ENCODE measurements around the gene CBX6. TPM values are rescaled to one million over a fixed set of nuclear protein-coding genes. Genes with fewer than 3 reads are reported as not detected.
A peak's percentile ranks its signal among the peaks of the same experiment; 100 is the strongest.

Gene CBX6
- total and polyA plus RNA-seq, 3 experiments from 2014 or later: 10.8 to 171 (median 159) TPM

DNA sequence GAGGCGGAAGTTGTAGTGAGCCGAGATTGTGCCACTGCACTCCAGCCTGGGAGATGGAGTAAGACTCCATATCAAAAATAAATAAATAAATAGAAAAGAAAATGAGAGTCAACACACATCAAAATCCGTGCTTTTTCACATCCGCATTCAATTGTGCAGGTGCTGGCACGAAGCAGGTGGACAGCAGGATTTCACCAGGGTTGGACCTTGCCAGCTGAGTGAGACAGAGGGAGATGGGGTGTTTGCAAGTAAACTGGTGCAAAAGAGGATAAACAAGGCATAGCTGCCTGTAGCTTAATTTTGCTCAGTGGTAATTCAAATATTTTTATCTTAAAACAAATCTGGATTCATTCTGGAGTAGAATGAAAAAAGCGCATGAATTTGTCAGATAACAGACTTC is 54.8 kb downstream of the CBX6 start:
- no peaks in the 10 kb centered on the region for H3K27me3 ChIP-seq (ENCODE audit: insufficient read depth, low read length, poor library complexity, severe bottlenecking)
- H3K4me1 Mint-ChIP-seq: no peaks in the 10 kb centered on the region
- no peak overlapping the region for H3K27ac Mint-ChIP-seq
- no peaks in the 10 kb centered on the region for H3K36me3 ChIP-seq (ENCODE audit: insufficient read depth, low read length)
- H3K9me3 ChIP-seq (ENCODE audit: low read length): no peaks in the 10 kb centered on the region
- DNase-seq: no peak
- no peak overlapping the region for H3K27ac ChIP-seq (ENCODE audit: low read depth, low read length)
- POLR2A ChIA-PET: no interaction called here
- H3K27me3 Mint-ChIP-seq: peaks cover 5 to 8% of the 10 kb centered on the region in 2 donors
- H3K4me1 ChIP-seq (ENCODE audit: insufficient read depth, low read length): no peaks in the 10 kb centered on the region
- H3K9me3 Mint-ChIP-seq: no peaks in the 10 kb centered on the region
- no peak overlapping the region for H3K4me3 ChIP-seq (ENCODE audit: low read length)
- no peak overlapping the region for H3K4me3 Mint-ChIP-seq
- H3K36me3 Mint-ChIP-seq: no peaks in the 10 kb centered on the region
- CTCF ChIA-PET: no interaction called here

DNA sequence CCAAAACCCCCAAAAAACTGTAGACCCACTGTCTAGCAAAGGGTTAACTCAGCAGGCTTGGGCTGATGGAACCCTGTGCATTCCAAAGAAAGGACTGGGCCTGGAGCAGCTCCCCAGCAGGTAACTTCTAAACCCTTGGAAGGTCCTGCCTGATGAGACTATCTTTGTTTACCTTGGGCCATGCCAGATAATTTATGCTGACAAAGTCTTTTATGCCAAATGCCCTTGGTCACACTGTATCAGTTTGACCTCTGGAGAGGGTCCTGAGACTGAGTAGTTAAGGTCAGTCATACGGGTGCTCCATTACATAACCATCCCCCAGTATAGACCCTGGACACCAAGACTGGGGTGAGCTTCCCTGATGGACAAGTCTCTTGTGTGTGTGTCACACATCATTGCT is 56.2 kb downstream of the CBX6 start:
- peaks cover 0 to 5% (median 0%) of the 10 kb centered on the region in 3 donors for H3K36me3 Mint-ChIP-seq
- no peak overlapping the region for H3K4me3 Mint-ChIP-seq
- H3K4me1 Mint-ChIP-seq: no peaks in the 10 kb centered on the region
- DNase-seq: no peak
- peak overlapping the region in 1 of 8 donors; percentile 32 for H3K27ac Mint-ChIP-seq
- H3K4me3 ChIP-seq (ENCODE audit: low read length): no peak overlapping the region
- no peaks in the 10 kb centered on the region for H3K27me3 ChIP-seq (ENCODE audit: insufficient read depth, low read length, poor library complexity, severe bottlenecking)
- no peak overlapping the region for H3K27ac ChIP-seq (ENCODE audit: low read depth, low read length)
- peaks cover 7 to 13% of the 10 kb centered on the region in 2 donors for H3K27me3 Mint-ChIP-seq
- ChIA-PET POLR2A (no interaction called here), CTCF (no interaction called here)
- no peaks in the 10 kb centered on the region for H3K36me3 ChIP-seq (ENCODE audit: insufficient read depth, low read length)
- H3K9me3 Mint-ChIP-seq: peaks cover 0 to 4% (median 0%) of the 10 kb centered on the region in 5 donors
- no peaks in the 10 kb centered on the region for H3K9me3 ChIP-seq (ENCODE audit: low read length)
- no peaks in the 10 kb centered on the region for H3K4me1 ChIP-seq (ENCODE audit: insufficient read depth, low read length)

Other genes with a start within 250 kb of the CBX6 start
- under 1 TPM; 0.75 to 0.92 TPM for gene FAM227A, start 215.8 kb downstream of the CBX6 start, total RNA-seq
- 0.08 TPM for gene FAM227A, start 215.8 kb downstream of the CBX6 start, polyA plus RNA-seq
- 10 to 100 TPM; 14.0 to 15.1 TPM for gene CBY1, start 215.6 kb downstream of the CBX6 start, total RNA-seq
- gene CBY1, start 215.6 kb downstream of the CBX6 start, polyA plus RNA-seq: 7.6 TPM
- gene TOMM22, start 190.3 kb downstream of the CBX6 start, total RNA-seq: 100 to 1,000 TPM; 207 to 210 TPM
- gene TOMM22, start 190.3 kb downstream of the CBX6 start, polyA plus RNA-seq: 61.4 TPM
- gene JOSD1, start 171.3 kb downstream of the CBX6 start, total RNA-seq: 10 to 100 TPM; 86.0 to 96.4 TPM
- 9.3 TPM for gene JOSD1, start 171.3 kb downstream of the CBX6 start, polyA plus RNA-seq
- 10 to 100 TPM; 62.7 to 63.7 TPM for gene GTPBP1, start 166.3 kb downstream of the CBX6 start, total RNA-seq
- gene GTPBP1, start 166.3 kb downstream of the CBX6 start, polyA plus RNA-seq: 28.2 TPM
- 100 to 1,000 TPM; 168 to 185 TPM for gene SUN2, start 116.2 kb downstream of the CBX6 start, total RNA-seq
- 753 TPM for gene SUN2, start 116.2 kb downstream of the CBX6 start, polyA plus RNA-seq
- 1 to 10 TPM; 9.1 to 9.6 TPM for gene DNAL4, start 78.1 kb downstream of the CBX6 start, total RNA-seq
- 12.3 TPM for gene DNAL4, start 78.1 kb downstream of the CBX6 start, polyA plus RNA-seq
- 1 to 10 TPM; 5.9 to 6.3 TPM for gene NPTXR, start 28.2 kb downstream of the CBX6 start, total RNA-seq
- 1.0 TPM for gene NPTXR, start 28.2 kb downstream of the CBX6 start, polyA plus RNA-seq
- gene APOBEC3A, start 85.4 kb upstream of the CBX6 start, total RNA-seq: not detected
- gene APOBEC3A, start 85.4 kb upstream of the CBX6 start, polyA plus RNA-seq: not detected
- 1 to 10 TPM; 6.7 to 7.3 TPM for gene APOBEC3B, start 110.1 kb upstream of the CBX6 start, total RNA-seq
- gene APOBEC3B, start 110.1 kb upstream of the CBX6 start, polyA plus RNA-seq: 0.55 TPM
- 100 to 1,000 TPM; 133 to 138 TPM for gene APOBEC3C, start 142.0 kb upstream of the CBX6 start, total RNA-seq
- gene APOBEC3C, start 142.0 kb upstream of the CBX6 start, polyA plus RNA-seq: 255 TPM
- 10 to 100 TPM; 40.8 to 41.3 TPM for gene APOBEC3D, start 148.9 kb upstream of the CBX6 start, total RNA-seq
- gene APOBEC3D, start 148.9 kb upstream of the CBX6 start, polyA plus RNA-seq: 20.1 TPM
- 10 to 100 TPM; 28.4 to 30.1 TPM for gene APOBEC3F, start 168.6 kb upstream of the CBX6 start, total RNA-seq
- gene APOBEC3F, start 168.6 kb upstream of the CBX6 start, polyA plus RNA-seq: 20.5 TPM
- gene APOBEC3G, start 205.1 kb upstream of the CBX6 start, total RNA-seq: 100 to 1,000 TPM; 158 to 165 TPM
- 256 TPM for gene APOBEC3G, start 205.1 kb upstream of the CBX6 start, polyA plus RNA-seq
- gene APOBEC3H, start 225.0 kb upstream of the CBX6 start, total RNA-seq: 10 to 100 TPM; 10.8 to 11.0 TPM
- gene APOBEC3H, start 225.0 kb upstream of the CBX6 start, polyA plus RNA-seq: 11.7 TPM